Activated CD4-positive, CD25-positive, alpha-beta regulatory T cell treated with anti-CD3 and anti-CD28 coated beads, Interleukin-2, amount 50 U/mL, for 24 hours (primary cell): ENCODE data around the gene RBPJL.

ENCODE experiments used
- ATAC-seq, 2 donors: fragments of 150-1000 bp; cut with Tn5 transposase; one replicate each; pipeline ENCODE4 v1.10.0; 2021; ENCODE audit warnings: mild to moderate bottlenecking in 1 of 2, moderate library complexity in 1 of 2

Gene RBPJL

GRCh38 chr20:45362804-45363610 is 56.4 kb downstream of the RBPJL start, which contains the start of gene SYS1:
Gene SYS1 (plus strand): TSS chr20:45363156. CDS start chr20:45363532, 376 bp downstream.
- peak; percentile 83 to 85 for ATAC-seq

- no peak for ATAC-seq
These were observed 57.2 kb downstream of the RBPJL start for GRCh38 chr20:45363611-45364492.

- no peak for ATAC-seq
These were observed 58.9 kb downstream of the RBPJL start for GRCh38 chr20:45365444-45365970.

- ATAC-seq: no peak
These were observed 59.6 kb downstream of the RBPJL start for GRCh38 chr20:45366192-45366591.

- no peak for ATAC-seq
These were observed 60.0 kb downstream of the RBPJL start for GRCh38 chr20:45366631-45367030.

- no peak for ATAC-seq
These were observed 60.5 kb downstream of the RBPJL start for GRCh38 chr20:45367126-45367525.
